HG02678 (cell line): ENCODE results near the gene M1AP.

Experiments
- ATAC-seq: cut with Tn5 transposase; IDR thresholded peaks from one replicate; pipeline ENCODE4 v1.9.1; 2021; ENCODE audit warnings: mild to moderate bottlenecking, moderate library complexity; ENCODE audit not compliant: unreplicated experiment

Gene M1AP

GRCh38 chr2:74528600-74529356, 119.4 kb downstream of the M1AP start:
- ATAC-seq, result peak; percentile 1

- no peak for ATAC-seq
Observed at GRCh38 chr2:74527741-74528140, 120.4 kb downstream of the M1AP start.

- no peak for ATAC-seq
Observed at GRCh38 chr2:74526649-74527230, 121.4 kb downstream of the M1AP start.

GRCh38 chr2:74525717-74526648, 122.1 kb downstream of the M1AP start, which contains the start of gene DQX1:
Gene DQX1, minus strand, starts transcription at chr2:74526231. Its CDS starts 502 bp downstream, at chr2:74525729.
- no peak for ATAC-seq

- no peak for ATAC-seq
Observed at GRCh38 chr2:74524955-74525716, 123.0 kb downstream of the M1AP start.

GRCh38 chr2:74524005-74524404, 124.1 kb downstream of the M1AP start:
- ATAC-seq, result no peak

GRCh38 chr2:74522516-74522915, 125.6 kb downstream of the M1AP start:
- no peak for ATAC-seq

GRCh38 chr2:74516650-74517049, 131.5 kb downstream of the M1AP start:
- ATAC-seq, result no peak

- peak; percentile 70 for ATAC-seq
Observed at GRCh38 chr2:74515981-74516633, 132.0 kb downstream of the M1AP start.

- no peak for ATAC-seq
Observed at GRCh38 chr2:74515271-74515980, 132.7 kb downstream of the M1AP start.

- ATAC-seq, result no peak
Observed at GRCh38 chr2:74514368-74515270, 133.5 kb downstream of the M1AP start, which contains the start of gene TLX2. Gene TLX2, plus strand, starts transcription at chr2:74514450. Its CDS starts 357 bp downstream, at chr2:74514807.

GRCh38 chr2:74513605-74514367, 134.3 kb downstream of the M1AP start:
- no peak for ATAC-seq

- ATAC-seq, result no peak
Observed at GRCh38 chr2:74512744-74513604, 135.2 kb downstream of the M1AP start.

GRCh38 chr2:74511104-74511989, 136.8 kb downstream of the M1AP start:
- ATAC-seq, result no peak

GRCh38 chr2:74510272-74510671, 137.9 kb downstream of the M1AP start:
- no peak for ATAC-seq
